Right forelimb (tissue), 1 donor: ENCODE measurements around the gene DUXB.

Source experiments
- DNase-seq: peaks from one replicate; pipeline ENCODE4 v3.0.0-alpha.2; 2018

DUXB gene, protein sequence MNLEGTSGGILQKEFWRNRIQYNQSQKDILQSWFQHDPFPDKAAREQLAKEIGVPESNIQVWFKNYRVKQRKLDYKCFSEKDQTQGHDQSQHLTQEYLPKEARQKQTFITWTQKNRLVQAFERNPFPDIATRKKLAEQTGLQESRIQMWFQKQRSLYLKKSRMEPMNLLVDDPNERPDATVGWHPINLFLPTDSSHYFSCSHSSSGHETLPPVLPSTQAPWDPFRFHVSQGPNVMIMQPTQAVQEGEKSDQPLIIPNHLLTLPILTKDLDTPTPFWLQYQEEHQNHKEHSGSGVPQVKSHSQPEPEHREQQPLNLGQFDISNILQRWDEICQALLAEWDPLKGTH

GRCh38 chr16:75701361-75701760 is at the start of gene DUXB:
TSS of gene DUXB (minus strand) at chr16:75701461. CDS start at chr16:75701418, 43 bp downstream.
- DNase-seq, result no peak

GRCh38 chr16:75750528-75750927 is 49.3 kb upstream of the DUXB start:
- DNase-seq, result no peak

- DNase-seq, result no peak
Measured at GRCh38 chr16:75746359-75746758, 45.1 kb upstream of the DUXB start.

- DNase-seq, result no peak
Measured at GRCh38 chr16:75745823-75746222, 44.6 kb upstream of the DUXB start.

- DNase-seq, result no peak
Measured at GRCh38 chr16:75745242-75745641, 44.0 kb upstream of the DUXB start.

DNA sequence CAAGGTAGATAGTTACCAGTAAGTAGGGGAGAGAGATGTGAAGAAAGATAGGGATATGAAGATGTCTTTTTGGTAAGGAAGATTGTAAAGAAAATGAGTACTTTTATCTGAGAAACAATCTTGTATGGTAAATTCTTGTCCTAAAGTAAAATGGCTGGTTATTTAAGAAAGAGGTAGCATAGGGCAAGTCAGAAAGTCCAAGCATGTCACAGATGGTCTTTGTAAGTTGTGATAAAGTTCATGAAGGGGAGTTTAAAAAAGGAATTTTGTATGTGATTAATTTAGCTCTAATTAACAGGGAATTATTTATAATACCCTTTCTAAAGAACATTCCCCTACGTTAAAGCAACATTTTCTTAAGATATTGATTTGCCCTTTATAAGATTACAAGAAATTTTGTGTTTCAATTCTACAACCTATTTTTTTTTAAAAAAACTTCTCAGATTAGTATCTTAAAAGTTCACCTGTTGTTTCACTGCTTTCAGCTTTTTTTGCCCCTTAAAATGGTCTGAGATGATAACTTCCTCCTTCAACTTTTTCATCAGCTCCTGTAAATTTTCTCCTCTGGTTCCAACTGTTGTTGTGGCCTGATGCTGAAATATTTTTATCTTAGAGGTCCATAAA is 41.3 kb upstream of the DUXB start:
- DNase-seq, result no peak

DNA sequence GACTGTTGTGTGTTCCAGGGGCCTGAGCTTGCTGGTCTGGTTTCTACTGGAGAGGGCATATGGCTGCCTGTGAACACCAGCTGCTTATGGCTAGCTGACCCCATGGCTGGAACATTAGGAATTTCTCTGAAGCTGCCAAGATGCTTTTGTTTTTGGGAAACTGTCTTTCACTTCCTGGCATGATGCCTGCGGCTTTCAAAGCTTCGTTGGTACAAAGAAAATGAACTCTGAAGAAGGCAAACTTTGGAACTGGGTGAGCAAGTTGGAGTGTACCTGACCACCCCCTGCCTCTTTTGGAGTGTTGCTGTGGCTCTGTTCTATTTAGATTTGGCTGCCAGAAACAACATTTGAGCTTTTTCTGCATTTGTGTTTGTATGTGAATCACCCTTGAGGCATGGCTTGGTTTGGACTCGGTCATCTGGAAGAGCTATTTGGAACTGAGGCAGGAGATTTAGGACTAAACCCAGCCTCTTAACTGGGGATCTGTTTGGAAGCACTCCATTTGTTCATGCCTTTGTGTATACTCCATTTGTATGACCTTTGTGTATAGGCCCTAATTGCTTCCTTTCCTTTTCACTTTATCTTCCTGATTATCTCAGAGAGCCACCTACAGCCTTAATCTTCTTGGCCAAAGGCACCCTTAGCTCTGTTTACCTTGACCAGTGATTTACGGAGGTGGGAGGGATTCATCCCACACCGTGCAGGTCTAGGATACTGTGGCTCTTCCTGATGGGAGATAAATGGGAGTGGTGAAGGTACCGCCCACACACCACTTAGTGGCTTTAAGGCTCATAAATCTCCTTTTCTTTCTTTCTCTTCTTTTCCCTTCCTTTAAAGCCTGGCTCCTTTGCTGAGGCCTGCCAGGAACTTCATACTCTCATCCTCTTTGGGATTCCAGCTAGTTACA is 32.3 kb upstream of the DUXB start:
- DNase-seq, result no peak

GRCh38 chr16:75732871-75733270 is 31.6 kb upstream of the DUXB start:
- no peak for DNase-seq

DNA sequence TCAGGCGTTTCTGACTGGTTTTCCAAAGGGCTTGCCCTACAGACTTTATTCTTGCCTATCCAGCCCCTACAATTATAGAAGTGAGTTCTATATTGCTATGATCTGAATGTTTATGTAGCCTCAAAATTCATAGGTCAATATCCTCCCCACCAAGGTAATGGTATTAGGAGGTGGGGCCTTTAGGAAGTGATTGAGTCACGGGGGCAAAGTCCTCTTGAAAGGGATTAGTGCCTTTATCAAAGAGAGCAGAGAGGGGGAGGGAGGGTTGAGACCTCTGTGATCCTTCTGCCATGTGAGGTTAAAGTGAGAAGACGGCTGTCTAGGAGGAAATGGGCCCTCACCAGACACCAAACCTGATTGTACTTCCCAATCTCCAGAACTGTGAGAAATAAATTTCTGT is 26.0 kb upstream of the DUXB start:
- no peak for DNase-seq

DNA sequence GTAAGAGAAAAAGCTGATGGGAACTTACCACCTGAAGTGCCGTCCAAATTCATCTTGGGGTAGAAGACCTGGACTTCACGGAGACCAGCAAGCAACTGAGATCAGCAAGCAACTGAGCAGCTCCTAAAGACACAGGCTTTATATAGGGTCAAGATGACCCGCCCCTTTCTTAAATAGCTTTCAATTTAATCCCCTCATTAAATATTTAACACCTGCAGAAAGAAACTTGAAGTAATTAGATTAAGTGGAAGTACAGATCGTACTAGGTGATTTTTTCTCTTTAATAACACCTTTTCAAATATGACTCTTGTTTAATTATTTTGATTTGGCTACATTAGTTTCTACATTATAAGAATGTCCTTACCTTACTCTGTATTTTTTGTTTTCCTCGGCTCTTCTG is 25.1 kb upstream of the DUXB start, which contains the start of gene CPHXL:
Gene CPHXL (minus strand): TSS at position 101 of the 400 bp plus-strand sequence. CDS start 48 bp downstream, at position 53.
- no peak for DNase-seq

DNA sequence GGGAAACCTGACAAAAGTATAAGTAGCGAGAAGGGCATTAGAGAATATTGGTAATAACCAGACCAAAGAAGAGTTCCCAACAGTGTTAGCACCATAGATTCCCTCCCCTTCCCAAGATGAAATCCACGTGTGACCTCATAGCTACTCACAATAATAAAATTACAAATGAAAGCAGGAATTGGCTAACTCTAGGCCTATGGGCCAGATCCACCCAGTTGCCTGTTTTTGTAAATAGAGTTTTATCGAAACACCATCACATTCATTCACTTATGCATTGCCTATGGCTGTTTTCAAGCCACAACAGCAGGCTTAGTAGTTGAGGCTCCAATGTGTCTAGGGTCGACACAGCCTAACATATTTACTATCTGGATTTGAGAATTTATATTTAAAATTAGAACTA is 17.2 kb upstream of the DUXB start:
- no peak for DNase-seq

DNA sequence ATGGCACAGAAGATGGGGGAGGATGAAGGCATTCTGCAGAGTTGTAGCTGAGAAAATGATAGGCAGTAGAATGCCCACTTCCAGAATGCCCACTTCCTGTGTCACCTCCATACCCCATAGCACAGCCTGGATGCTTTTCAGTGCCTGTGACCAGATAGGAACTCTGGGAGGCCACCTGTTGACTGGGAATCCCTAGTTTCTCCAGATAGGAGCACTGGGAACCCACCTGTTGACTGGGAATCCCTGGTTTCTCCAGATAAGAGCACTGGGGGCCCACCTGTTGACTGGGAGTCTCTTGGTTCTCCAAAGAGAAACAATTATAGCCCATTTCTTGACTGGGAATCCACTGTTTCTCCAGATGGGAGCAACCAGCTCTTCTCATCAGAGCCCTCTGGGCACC is 13.4 kb upstream of the DUXB start:
- DNase-seq, result no peak

DNA sequence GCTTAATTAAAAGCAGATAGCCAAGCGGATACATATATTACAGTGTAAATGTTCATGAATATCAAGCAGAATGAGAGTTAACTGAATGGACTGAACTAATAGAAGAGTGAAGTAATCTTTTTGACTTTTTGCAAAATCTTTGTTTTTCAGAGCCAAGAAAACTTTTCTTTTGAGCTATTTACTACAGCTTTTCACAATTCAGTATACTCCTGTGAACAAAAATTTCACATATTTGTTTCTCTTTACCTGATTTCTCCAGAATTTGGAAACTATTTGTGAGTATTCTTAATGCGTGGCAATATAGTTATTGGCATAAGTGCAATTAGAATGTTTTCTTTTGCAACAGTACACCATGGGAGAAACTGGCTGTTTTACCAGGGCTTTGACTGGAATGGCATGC is 9.1 kb upstream of the DUXB start:
- no peak for DNase-seq

- DNase-seq, result no peak
Measured at GRCh38 chr16:75703306-75703705, 2.0 kb upstream of the DUXB start.

DNA sequence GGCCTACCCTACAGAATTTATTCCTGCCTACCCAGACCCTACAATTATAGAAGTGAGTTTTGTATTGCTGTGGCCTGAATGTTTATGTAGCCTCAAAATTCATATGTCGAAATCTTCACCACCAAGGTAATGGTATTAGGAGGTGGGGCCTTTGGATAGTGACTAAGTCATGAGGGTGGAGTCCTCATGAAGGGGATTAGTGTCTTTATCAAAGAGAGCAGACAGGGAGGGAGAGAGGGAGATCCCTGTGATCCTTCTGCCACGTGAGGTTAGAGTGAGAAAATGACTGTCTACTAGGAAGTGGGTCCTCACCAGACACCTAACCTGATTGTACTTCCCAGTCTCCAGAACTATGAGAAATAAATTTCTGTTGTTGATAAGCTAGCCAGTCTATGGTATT is 981 bp upstream of the DUXB start:
- DNase-seq, result no peak

DNA sequence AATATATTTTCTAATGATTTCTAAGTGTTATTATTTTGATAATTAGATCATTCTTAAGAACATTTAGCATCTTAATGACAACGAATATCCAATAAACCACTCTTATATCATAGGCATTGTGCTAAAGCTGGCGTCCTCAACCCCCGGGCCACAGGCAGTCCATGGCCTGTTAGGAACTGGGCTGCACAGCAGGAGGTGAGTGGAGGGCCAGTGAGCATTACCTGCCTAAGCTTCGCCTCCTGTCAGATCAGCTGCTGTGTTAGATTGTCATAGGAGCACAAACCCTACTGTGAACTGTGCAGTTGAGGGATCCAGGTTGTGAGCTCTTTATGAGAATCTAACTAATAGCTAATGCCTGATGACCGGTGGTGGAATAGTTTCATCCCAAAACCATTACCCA is 3.7 kb downstream of the DUXB start:
- no peak for DNase-seq

DNA sequence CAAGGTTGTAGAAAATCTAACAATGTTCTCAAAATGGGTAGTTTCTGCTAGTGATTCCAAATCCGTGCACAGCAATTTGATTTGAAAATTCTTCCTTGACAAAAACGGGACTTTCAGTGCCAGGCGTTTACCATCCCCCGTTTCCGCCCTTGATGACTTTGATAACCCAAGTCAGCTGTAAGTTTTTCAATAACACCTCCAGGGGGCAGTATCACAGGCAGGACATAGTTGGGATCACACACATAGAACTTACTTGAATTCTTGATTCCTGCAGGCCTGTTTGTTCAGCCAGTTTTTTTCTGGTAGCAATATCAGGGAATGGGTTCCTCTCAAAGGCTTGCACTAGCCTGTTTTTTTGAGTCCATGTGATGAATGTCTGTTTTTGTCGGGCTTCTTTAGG is 5.6 kb downstream of the DUXB start:
- no peak for DNase-seq

- no peak for DNase-seq
Measured at GRCh38 chr16:75687361-75687760, 13.9 kb downstream of the DUXB start.

DNA sequence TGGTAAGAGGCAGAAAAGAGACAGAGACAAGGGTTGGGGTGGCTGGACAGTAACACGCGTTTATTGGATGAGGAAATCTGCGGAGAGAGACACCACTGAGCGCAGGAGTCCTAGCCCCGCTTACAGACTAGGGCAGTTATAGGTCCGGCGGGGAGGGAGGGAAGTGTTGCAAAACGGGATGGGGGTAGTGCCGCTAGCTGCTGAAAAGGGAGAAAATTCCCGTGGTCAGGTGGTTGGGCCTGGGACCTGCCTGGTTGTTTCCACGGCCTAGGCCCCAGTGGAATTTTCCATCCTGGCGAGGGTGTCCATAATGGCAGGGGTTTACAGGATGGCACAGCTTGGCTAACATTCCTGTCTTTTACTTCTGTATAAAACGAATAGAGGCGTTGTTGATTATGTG is 19.0 kb downstream of the DUXB start:
- DNase-seq, result no peak

DNA sequence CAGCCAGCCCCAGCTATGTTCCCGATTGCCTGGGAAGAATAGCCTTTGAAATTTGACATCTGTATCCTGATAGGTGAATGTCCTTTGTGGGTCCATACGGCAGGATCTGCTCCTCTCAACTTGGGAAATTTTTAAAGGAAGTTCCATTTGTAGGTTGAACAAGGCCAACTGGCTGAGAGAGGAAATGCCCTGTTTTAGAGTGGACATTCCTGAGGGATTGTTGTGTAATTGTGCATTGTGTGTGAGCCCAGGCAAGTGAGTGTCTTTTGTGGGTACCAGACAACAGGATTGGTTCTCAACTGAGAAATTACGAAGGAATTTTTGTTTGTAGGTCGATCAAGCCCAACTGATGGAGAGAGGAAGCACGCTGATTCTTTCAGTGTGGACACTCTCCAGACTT is 21.9 kb downstream of the DUXB start:
- DNase-seq, result no peak

- no peak for DNase-seq
Measured at GRCh38 chr16:75676909-75677308, 24.4 kb downstream of the DUXB start, which contains the start of gene CPHXL2. TSS of gene CPHXL2 (minus strand) at chr16:75677009. CDS start at chr16:75676999, 10 bp downstream.

- no peak for DNase-seq
Measured at GRCh38 chr16:75667503-75667902, 33.8 kb downstream of the DUXB start.

DNA sequence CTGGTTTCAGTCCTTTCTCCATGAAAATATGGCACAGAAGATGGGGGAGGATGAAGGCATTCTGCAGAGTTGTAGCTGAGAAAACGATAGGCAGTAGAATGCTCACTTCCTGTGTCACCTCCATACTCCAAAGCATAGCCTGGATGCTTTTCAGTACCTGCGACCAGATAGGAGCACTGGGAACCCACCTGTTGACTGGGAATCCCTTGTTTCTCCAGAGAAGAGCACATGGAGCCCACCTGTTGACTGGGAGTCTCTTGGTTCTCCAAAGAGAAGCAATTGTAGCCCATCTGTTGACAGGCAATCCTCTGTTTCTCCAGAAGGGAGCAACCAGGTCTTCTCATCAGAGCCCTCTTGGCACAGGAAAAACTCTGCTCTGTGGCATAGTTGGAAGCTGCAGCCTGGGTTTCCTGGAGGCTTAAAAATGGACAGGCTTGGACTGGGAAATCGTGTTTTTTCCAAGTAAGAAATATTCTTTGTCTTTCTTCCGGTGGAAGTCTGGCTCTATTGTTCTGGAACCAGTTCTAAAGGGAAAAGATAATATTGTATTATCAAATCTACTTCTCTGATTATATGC is 40.4 kb downstream of the DUXB start:
- no peak for DNase-seq
